ENCODE data around the gene TFCP2L1. TPM values are rescaled to one million over a fixed set of nuclear protein-coding genes. Genes with fewer than 3 reads are reported as not detected.

The TFCP2L1 gene
- total and polyA plus RNA-seq, 10 donors, result 0.15 to 8.9 (median 2.7) TPM

DNA sequence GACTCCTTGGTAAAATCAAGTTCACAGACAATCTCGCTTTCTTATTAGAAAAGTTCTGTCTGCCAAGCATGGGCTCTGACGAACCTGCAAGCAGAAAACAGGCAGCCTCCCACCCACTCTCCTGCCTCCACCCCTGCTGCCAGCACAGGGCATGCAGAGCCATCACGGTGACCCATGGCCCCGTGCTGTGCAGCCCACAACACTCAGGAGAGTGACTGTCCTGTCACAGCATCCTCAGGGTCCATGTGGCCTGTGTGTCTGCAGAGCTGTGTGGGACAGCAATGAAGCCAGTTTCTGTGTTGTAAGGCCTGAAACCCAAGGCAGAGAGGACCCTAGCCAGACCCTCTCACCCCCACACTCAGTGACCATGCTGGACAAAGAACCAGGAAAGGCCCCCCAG, 46.2 kb downstream of the TFCP2L1 start:
- WGBS, 5 donors, result 79 to 90% (median 86%) methylated on average over 4 of the region's 4 CpGs

DNA sequence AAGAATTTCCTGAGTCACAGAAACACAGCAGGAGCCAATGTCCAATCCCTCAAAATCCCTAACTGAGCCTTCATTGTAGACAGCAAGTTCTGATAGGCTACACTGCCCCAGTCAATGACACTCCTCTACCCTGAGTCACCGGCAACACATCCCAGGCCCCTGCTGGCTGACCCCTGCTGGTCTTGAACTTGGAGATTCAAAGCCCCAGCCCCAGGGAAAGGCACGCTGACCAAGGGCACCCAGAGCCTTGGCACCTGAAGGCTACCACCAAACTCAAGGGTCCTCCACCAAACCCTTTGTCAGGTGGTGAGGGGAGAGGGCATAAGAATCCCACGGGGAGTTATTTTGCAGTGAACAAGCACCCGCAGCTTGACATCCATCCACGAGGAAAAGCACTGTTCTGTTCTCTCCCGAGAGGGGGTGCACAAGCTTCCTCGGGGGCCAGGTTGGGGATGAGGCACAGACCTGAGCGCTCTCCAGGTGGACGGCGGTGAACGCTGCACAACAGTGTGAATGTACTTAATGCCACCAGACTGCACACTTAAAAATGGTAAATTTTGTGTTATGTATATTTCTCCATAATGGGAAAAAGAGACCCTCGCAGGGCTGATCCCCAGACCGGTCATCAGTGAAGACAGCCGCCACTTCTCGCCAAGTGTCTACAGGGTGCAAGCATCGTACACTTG, 46.9 kb downstream of the TFCP2L1 start:
- peaks cover 0 to 54% (median 2%) of the 10 kb centered on the region in 6 donors for H3K36me3 ChIP-seq
- 92 to 95% (median 92%) methylated on average over 16 of the region's 16 CpGs for WGBS, 5 donors
- no peaks in the 10 kb centered on the region for H3K4me1 ChIP-seq
- TF ChIP-seq POLR2A (IDR thresholded peaks at IDR 0.05), result no peak
- TF ChIP-seq, protein P1, sequence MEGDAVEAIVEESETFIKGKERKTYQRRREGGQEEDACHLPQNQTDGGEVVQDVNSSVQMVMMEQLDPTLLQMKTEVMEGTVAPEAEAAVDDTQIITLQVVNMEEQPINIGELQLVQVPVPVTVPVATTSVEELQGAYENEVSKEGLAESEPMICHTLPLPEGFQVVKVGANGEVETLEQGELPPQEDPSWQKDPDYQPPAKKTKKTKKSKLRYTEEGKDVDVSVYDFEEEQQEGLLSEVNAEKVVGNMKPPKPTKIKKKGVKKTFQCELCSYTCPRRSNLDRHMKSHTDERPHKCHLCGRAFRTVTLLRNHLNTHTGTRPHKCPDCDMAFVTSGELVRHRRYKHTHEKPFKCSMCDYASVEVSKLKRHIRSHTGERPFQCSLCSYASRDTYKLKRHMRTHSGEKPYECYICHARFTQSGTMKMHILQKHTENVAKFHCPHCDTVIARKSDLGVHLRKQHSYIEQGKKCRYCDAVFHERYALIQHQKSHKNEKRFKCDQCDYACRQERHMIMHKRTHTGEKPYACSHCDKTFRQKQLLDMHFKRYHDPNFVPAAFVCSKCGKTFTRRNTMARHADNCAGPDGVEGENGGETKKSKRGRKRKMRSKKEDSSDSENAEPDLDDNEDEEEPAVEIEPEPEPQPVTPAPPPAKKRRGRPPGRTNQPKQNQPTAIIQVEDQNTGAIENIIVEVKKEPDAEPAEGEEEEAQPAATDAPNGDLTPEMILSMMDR (IDR thresholded peaks at IDR 0.05 in 8 of 11, conservative IDR thresholded peaks at IDR 0.05 in 3 of 11), result no peak
- TF ChIP-seq POLR2AphosphoS5 (IDR thresholded peaks at IDR 0.05), result no peak
- no peaks in the 10 kb centered on the region for H3K9me3 ChIP-seq
- peaks cover 0 to 4% (median 0%) of the 10 kb centered on the region in 7 donors for H3K27me3 ChIP-seq (replicated peaks in 1 of 7)
- DNase-seq, result peak; percentile 63
- H3K4me3 ChIP-seq, result no peak overlapping the region
- H3K27ac ChIP-seq, result no peak overlapping the region
- intact Hi-C loops (cut with DNase I; ENCODE audit: low total_unique reads), result no loop called here

More for the DNA sequence above, 46.2 kb downstream of the TFCP2L1 start:
- Histone ChIP-seq H3K9me3 (no peaks in the 10 kb centered on the region), H3K4me3 (no peak overlapping the region), H3K4me1 (no peaks in the 10 kb centered on the region), H3K27ac (no peak overlapping the region), H3K27me3 (replicated peaks in 1 of 7) (peaks cover 0 to 4% (median 0%) of the 10 kb centered on the region in 7 donors), H3K36me3 (peaks cover 0 to 47% (median under 1%) of the 10 kb centered on the region in 6 donors)
- no peak for TF ChIP-seq POLR2AphosphoS5 (IDR thresholded peaks at IDR 0.05)
- TF ChIP-seq, protein P1 (IDR thresholded peaks at IDR 0.05 in 8 of 11, conservative IDR thresholded peaks at IDR 0.05 in 3 of 11), result no peak
- no peak for TF ChIP-seq POLR2A (IDR thresholded peaks at IDR 0.05)
- DNase-seq, result no peak
- intact Hi-C loops (cut with DNase I; ENCODE audit: low total_unique reads), result no loop called here

DNA sequence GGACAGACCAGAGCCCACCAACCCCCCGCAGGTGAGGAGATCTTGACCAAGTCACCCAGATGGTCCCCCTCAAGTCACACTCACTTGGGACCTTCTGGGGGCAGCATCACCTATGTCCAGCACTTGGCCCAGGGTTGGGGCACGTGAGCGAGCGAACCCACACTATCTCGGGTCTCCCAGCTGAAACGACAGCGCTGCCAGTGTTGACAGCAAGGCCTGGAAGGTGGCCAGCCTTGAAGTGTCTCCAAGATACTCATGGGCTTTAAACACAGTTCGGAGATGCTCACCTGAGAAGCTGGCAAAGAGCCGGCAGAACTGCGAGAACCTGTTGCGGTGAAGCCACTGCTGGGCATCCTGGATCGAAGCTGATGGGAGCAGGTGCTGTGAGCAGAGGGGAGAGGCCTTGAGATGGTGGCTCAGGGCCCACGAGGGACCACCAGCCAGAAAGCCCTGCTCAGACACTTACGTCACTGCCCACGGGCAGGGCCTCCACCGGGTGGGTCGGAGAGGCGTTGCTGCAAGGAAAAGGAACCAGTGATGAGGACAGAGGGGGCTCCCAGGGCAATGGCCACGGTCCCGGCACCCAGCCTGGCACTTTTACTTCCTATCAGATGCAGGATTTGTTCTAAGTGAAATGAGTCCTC, 47.5 kb downstream of the TFCP2L1 start:
- Histone ChIP-seq H3K9me3 (no peaks in the 10 kb centered on the region), H3K4me1 (no peaks in the 10 kb centered on the region), H3K27ac (no peak overlapping the region), H3K36me3 (peaks cover 0 to 56% (median 2%) of the 10 kb centered on the region in 6 donors), H3K4me3 (no peak overlapping the region), H3K27me3 (replicated peaks in 1 of 7) (peaks cover 0 to 4% (median 0%) of the 10 kb centered on the region in 7 donors)
- TF ChIP-seq, protein P1 (IDR thresholded peaks at IDR 0.05 in 8 of 11, conservative IDR thresholded peaks at IDR 0.05 in 3 of 11), result no peak
- TF ChIP-seq POLR2A (IDR thresholded peaks at IDR 0.05) (no peak), POLR2AphosphoS5 (IDR thresholded peaks at IDR 0.05) (no peak)
- DNase-seq, result peak; percentile 54
- intact Hi-C loops (cut with DNase I; ENCODE audit: low total_unique reads), result no loop called here
- 76 to 89% (median 81%) methylated on average over 13 to 20 of the region's 20 CpGs for WGBS, 5 donors

DNA sequence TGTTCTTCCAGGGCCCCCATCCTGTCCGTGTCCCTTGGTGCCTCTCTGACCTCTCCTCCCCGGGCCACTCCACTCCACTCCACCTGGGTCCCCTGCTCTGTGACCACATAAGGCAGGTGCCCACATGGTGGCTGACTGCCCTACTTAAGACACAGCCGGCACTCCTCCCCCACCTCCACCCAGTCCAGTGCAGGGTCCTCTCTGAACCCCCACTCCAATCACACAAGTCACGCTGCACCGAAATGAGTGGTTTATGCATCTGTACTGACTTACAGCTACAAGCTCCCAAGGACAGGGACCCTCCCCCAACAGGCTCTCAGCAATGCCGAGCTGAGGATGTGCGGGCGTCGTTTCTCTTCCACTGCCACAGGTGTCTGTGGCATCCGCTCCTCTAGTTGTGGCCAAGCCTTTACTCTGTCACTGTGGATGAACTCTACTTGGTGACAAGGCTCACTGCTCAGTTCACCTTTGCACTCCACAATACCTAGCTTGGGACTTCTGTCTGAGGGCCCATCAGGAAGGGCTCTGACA, 48.3 kb downstream of the TFCP2L1 start:
- Histone ChIP-seq H3K27ac (no peak overlapping the region), H3K36me3 (peaks cover 0 to 56% (median 2%) of the 10 kb centered on the region in 6 donors), H3K27me3 (replicated peaks in 1 of 7) (peaks cover 0 to 4% (median 0%) of the 10 kb centered on the region in 7 donors), H3K4me1 (no peaks in the 10 kb centered on the region), H3K4me3 (no peak overlapping the region), H3K9me3 (no peaks in the 10 kb centered on the region)
- intact Hi-C loops (cut with DNase I; ENCODE audit: low total_unique reads), result no loop called here
- WGBS, 5 donors, result 89 to 95% (median 93%) methylated on average over 7 to 10 of the region's 10 CpGs
- DNase-seq, result peak; percentile 51
- TF ChIP-seq POLR2A (IDR thresholded peaks at IDR 0.05) (no peak), POLR2AphosphoS5 (IDR thresholded peaks at IDR 0.05) (no peak)
- TF ChIP-seq, protein P1 (IDR thresholded peaks at IDR 0.05 in 8 of 11, conservative IDR thresholded peaks at IDR 0.05 in 3 of 11), result no peak

Measured in spleen (tissue), 11 donors.